Fibroblast of skin of scalp (primary cell): ENCODE results near the gene SPCS3. TPM values are rescaled to one million over a fixed set of nuclear protein-coding genes. Genes with fewer than 3 reads are reported as not detected.
A peak's percentile ranks its signal among the peaks of the same experiment; 100 is the strongest.
"Not testable (repeated sequence)": the region's sequence is repeated elsewhere in the genome, so short reads cannot be mapped to it uniquely, and the experiment has no call there.

ENCODE experiments used
- DNase-seq: peaks from one replicate; pipeline ENCODE4 v3.0.0-alpha.2; 2013
- polyA plus RNA-seq, 2 experiments: library from polyadenylated mRNA; unstranded; fragments of 120-200 nt; gene quantifications; one replicate each; pipeline ENCODE4 v1.2.1, GENCODE V29; 2013; ENCODE audit not compliant: insufficient read length in 2 of 2

The SPCS3 gene
- 116 TPM for polyA plus RNA-seq (2013, experiment 1 of 2; ENCODE audit: insufficient read length)
- polyA plus RNA-seq (2013, experiment 2 of 2; ENCODE audit: insufficient read length): 110 TPM

- DNase-seq: peak; percentile 97
Measured at GRCh38 chr4:176319704-176320339, at the start of gene SPCS3. Gene SPCS3 (plus strand): TSS chr4:176319966. CDS start chr4:176320077, 111 bp downstream.

- DNase-seq: peak; percentile 100
Measured at GRCh38 chr4:176270669-176271068, 49.1 kb upstream of the SPCS3 start.

DNA sequence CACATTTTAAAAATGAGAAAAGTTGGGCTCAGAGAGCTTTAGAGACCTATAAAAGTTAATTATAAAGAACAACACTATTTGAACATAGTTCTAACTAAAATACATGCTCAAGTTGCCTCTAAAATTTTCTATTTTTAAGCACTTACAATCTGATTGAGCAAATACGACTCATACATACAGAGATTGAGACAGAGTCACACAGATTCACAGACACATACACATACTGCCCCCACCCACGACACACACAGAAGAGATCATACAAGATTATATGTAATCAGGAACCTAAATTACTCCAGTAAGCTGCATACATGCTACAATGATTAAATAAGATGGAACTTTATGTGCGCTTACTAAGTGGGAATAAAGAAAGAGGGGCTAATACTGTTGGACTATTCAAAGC is 48.0 kb upstream of the SPCS3 start:
- DNase-seq: peak; percentile 78

- no peak for DNase-seq
Measured at GRCh38 chr4:176272799-176273198, 47.0 kb upstream of the SPCS3 start.

- peak; percentile 64 for DNase-seq
Measured at GRCh38 chr4:176273736-176274135, 46.0 kb upstream of the SPCS3 start.

GRCh38 chr4:176274441-176274840 is 45.3 kb upstream of the SPCS3 start:
- DNase-seq: peak; percentile 71

GRCh38 chr4:176276710-176277109 is 43.1 kb upstream of the SPCS3 start:
- no peak for DNase-seq

- DNase-seq: peak; percentile 81
Measured at GRCh38 chr4:176277162-176277904, 42.4 kb upstream of the SPCS3 start.

GRCh38 chr4:176279560-176279959 is 40.2 kb upstream of the SPCS3 start:
- not testable (repeated sequence) for DNase-seq

- DNase-seq: no peak
Measured at GRCh38 chr4:176286728-176287127, 33.0 kb upstream of the SPCS3 start.

GRCh38 chr4:176287546-176287945 is 32.2 kb upstream of the SPCS3 start:
- no peak for DNase-seq

- DNase-seq: no peak
Measured at GRCh38 chr4:176288020-176288419, 31.7 kb upstream of the SPCS3 start.

DNA sequence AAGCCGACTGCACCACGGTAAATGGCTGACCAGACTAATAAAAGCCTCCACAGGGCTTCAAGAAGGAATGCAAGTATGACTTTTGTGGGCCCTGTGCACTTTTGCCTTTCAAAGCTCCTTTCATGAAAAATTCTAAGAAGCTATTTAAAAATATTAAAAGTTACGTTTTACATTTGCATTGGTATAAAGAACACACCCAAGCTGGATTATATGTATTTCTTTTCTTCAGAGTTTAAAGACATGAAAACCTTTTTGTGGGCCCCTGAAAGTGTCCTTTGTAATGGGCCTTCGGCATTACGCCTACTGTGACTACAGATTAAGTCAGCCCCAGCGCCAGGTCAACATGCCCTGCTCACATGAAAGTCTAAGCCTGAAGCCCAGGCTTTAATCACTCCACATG is 30.2 kb upstream of the SPCS3 start:
- DNase-seq: no peak

- no peak for DNase-seq
Measured at GRCh38 chr4:176290520-176290919, 29.2 kb upstream of the SPCS3 start.

DNA sequence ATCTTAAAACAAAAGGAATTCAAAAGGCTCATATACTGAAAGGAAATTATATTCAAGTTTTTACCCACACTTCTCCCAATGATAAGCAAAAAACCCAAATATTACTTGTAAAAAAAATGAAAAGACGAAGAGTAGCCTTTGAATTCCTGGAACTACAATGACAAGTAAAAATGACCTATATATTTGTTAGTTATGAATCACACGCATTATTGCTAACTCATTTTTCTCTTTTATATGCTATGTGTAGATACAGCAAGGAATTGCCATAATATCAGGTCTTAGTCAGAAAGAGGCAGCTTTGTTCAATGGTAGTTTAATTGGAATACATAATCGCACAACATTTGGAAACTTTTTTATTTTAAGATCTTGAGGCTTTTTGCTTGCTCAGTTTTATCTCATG is 28.0 kb upstream of the SPCS3 start:
- DNase-seq: no peak

DNA sequence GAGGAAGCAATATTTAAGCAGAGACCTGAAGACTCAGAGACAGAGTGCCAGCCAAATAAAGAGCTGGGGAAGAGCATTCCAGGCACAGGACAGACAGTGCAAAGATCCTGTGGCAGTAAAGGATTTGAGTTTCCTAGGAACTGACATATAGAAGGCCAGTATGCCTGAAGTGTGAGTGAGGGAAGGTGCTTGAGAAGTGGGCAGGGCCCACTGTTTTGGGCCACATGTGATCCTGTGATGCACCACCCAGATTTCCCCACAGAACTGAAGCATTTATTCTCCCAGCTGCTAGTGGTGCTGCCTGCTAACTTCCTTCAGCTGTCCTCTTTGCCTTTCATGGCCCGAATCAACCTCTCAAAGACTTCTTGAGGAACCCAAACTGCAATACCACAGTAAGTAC is 26.8 kb upstream of the SPCS3 start:
- DNase-seq: no peak

GRCh38 chr4:176293660-176294059 is 26.1 kb upstream of the SPCS3 start:
- DNase-seq: no peak

- not testable (repeated sequence) for DNase-seq
Measured at GRCh38 chr4:176295907-176296306, 23.9 kb upstream of the SPCS3 start.

GRCh38 chr4:176298664-176299063 is 21.1 kb upstream of the SPCS3 start:
- DNase-seq: no peak

DNA sequence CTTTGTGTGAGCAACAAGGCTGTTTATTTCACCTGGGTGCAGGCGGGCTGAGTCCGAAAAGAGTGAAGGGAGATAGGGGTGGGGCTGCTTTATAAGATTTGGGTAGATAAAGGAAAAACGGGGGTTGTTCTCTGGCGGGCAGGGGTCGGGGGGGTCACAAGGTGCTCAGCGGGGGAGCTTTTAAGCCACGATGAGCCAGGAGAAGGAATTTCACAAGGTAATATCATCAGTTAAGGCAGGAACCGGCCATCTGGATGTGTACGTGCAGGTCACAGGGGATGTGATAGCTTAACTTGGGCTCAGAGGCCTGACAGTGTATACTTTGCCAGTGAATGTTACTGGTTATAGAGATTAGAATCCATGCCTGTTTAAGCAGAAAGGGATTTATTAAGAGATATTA is 19.7 kb upstream of the SPCS3 start:
- no peak for DNase-seq

DNA sequence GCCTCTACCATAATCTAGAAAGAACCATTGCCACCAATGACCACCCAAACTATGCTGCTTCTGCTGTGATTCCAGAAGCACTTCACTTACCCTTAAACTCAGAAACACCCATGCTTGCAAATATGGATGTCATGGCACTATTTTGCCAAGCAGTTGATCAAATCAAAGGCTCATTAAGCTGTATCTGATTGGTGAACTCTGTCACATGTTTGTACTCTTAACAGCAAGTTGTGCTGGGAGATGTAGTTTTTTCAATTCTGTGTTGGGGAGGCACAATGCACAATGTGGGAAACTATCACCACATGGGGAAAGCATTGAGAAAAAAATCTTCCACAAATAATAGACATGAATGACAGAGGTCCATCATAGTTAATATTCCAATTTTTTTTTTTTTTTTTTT is 19.2 kb upstream of the SPCS3 start:
- DNase-seq: no peak

DNA sequence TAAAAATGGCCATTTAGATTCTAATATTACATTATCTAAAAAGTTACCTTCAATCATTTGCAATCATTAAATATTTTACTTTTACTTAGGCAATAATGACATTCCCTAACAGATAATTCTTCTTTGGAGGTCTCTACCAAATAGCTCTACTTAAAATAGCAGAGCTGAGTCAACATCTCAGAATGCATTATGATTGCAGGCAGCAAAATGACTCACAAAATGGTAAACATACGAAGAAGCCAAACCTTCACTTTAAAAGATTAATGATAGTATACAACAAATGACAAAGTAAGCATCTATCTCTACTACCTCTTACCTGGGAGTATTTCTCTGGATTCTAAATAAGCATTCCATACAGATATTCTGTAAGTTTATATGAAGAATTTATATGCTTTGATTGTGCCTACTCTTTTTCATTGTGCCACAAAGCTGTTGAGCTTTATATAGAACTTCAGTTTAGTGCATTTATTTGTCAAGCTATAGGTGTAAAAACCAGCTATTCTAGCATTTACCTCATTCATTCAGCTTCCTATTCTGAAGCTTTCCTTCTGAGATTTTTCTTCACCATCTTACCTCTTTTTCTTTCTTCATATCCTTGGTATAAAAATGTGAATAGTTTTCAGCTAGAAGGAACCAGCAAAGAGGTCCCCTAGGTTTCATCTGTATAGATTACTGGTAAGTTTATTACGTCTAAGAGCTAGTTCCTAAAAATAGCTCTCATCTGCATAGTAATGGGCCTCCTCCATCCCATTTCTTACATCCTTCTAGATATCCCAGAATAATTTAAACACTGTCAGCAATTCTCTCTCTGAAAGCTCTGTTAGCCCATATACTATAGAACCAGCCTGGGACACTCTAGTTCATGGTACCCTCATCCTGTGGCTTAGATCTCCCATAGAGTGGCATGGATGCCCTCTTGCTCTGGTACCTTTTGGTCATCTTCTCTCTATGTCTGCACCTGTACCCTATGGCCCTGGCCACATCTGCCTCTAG is 17.2 kb upstream of the SPCS3 start:
- DNase-seq: peak; percentile 84

GRCh38 chr4:176303938-176304337 is 15.8 kb upstream of the SPCS3 start:
- DNase-seq: no peak
